Measurements from ENCODE around the gene STK26. TPM values are rescaled to one million over a fixed set of nuclear protein-coding genes. Genes with fewer than 3 reads are reported as not detected.

The STK26 gene
- total RNA-seq, 1 donor from 2014 or later, result 10.6 TPM

DNA sequence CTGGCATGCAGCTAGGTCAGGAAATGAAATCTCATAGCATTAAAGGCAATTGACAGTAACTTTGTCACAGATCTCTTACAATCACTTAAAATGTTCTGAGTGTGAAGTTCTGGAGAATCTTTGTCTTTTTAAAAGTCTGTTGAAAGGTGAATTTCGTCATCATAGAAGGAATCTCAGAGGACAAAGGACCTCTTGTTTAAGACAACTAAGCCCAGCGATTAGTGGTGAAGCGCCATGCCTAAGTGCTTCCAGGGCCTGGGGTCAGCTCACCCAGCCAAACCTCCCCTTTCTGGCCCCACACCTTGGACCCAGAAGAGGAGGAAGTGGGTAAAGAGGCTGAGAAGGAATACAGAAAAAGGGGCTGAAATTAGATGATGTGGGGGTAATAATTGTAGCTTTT lies 96.2 kb downstream of the STK26 start:
- TF ChIP-seq, protein P1, sequence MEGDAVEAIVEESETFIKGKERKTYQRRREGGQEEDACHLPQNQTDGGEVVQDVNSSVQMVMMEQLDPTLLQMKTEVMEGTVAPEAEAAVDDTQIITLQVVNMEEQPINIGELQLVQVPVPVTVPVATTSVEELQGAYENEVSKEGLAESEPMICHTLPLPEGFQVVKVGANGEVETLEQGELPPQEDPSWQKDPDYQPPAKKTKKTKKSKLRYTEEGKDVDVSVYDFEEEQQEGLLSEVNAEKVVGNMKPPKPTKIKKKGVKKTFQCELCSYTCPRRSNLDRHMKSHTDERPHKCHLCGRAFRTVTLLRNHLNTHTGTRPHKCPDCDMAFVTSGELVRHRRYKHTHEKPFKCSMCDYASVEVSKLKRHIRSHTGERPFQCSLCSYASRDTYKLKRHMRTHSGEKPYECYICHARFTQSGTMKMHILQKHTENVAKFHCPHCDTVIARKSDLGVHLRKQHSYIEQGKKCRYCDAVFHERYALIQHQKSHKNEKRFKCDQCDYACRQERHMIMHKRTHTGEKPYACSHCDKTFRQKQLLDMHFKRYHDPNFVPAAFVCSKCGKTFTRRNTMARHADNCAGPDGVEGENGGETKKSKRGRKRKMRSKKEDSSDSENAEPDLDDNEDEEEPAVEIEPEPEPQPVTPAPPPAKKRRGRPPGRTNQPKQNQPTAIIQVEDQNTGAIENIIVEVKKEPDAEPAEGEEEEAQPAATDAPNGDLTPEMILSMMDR (IDR thresholded peaks at IDR 0.05), result no peak
- intact Hi-C loops (cut with DNase I), result no loop called here
- Histone ChIP-seq H3K27me3 (ENCODE audit: low read depth) (no peaks in the 10 kb centered on the region), H3K4me1 (no peaks in the 10 kb centered on the region), H3K4me3 (no peak overlapping the region), H3K36me3 (no peaks in the 10 kb centered on the region), H3K9me3 (no peaks in the 10 kb centered on the region), H3K27ac (no peak overlapping the region)
- DNase-seq (no peak), ATAC-seq (no peak)

DNA sequence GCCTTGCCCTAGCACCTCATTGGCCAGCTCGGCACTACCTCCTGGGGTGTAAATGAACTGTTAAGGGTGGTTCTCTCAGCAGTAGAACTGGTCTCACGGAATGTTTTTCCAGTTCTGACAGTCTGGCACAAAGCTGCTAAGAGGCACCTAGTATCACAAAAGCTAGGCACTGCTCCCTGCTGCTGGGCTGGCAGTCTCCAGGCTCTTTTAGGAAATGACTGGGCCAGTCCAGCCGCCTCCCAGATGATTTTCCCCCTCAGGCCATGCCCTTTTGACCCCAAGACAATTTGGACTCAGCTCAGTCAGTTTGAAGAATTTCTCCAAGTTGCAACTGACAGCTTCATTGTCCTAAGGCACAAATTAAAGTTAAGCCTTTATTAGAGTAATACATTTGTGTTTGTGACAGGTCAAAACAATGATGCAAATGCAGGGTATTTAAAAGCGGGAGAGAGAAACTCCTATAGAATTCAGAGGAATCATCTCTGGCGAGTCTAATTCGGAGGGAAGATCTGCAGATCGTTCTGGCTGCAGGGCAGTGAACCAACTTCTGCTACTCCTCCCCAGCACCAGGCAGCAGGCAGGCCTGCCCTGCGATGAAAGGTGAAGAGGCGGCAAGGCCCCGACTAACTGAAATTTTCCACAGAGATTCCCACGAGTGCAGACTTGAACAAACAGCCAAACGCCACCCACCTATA lies 96.9 kb downstream of the STK26 start:
- no peaks in the 10 kb centered on the region for H3K36me3 ChIP-seq
- no peaks in the 10 kb centered on the region for H3K27me3 ChIP-seq (ENCODE audit: low read depth)
- no peaks in the 10 kb centered on the region for H3K9me3 ChIP-seq
- no peak overlapping the region for H3K4me3 ChIP-seq
- intact Hi-C loops (cut with DNase I), result no loop called here
- no peak for ATAC-seq
- no peak for DNase-seq
- H3K27ac ChIP-seq, result no peak overlapping the region
- H3K4me1 ChIP-seq, result no peaks in the 10 kb centered on the region
- TF ChIP-seq, protein P1 (IDR thresholded peaks at IDR 0.05), result no peak

DNA sequence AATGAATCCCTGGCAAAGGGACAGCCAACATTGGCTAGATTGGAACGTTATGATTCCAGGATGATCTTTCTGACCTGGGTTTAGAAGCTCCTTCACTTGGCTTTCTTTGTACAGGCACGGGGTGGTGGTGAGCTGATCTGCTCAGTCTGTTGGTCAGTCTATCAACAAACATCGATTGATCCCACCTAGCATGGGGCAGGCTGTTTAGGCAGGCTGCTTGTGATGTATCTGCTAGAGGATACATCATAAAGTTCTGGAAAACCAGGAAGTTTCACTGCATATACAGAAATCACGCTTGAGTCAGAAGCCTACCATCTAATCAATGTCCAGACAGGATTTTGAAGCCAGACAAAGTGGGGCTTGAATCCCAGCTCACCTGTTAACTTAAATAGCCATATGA lies 97.8 kb downstream of the STK26 start:
- no peaks in the 10 kb centered on the region for H3K4me1 ChIP-seq
- TF ChIP-seq, protein P1 (IDR thresholded peaks at IDR 0.05), result no peak
- H3K27ac ChIP-seq, result no peak overlapping the region
- H3K27me3 ChIP-seq (ENCODE audit: low read depth), result no peaks in the 10 kb centered on the region
- no peaks in the 10 kb centered on the region for H3K36me3 ChIP-seq
- intact Hi-C loops (cut with DNase I), result no loop called here
- no peak overlapping the region for H3K4me3 ChIP-seq
- DNase-seq, result no peak
- H3K9me3 ChIP-seq, result no peaks in the 10 kb centered on the region
- ATAC-seq, result no peak

Other genes starting within 250 kb of the STK26 start
- gene FRMD7, start 104.7 kb downstream of the STK26 start, total RNA-seq, result not detected
- 27.4 TPM for gene RAP2C, start 196.1 kb downstream of the STK26 start, total RNA-seq